Right lobe of liver (tissue), 5 donors: ENCODE measurements around the gene SIGLEC10. TPM values are rescaled to one million over a fixed set of nuclear protein-coding genes. Genes with fewer than 3 reads are reported as not detected.

Experiments
- small RNA-seq, 2 experiments: library from RNA; depleted of rRNA; stranded (forward); fragments of <200 nt; gene quantifications; one replicate each; pipeline ENCODE3, GENCODE V24; 2016
- total RNA-seq, 6 experiments: library from RNA; depleted of rRNA in 2 of 6; stranded (reverse); fragments of >200 nt in 2 of 6; fragmentation: NEBNext Ultra II Directional in 3 of 6; extraction: Animal tissue kit (Norgen Biotek cat#: 25700) in 3 of 6; gene quantifications; one replicate each; pipeline versions ENCODE4 v1.1.0 to v1.2.4, GENCODE V29; 2016 to 2023
- donor health status: DM: no; HTN: no; CAD: no.
- donor health status: DM: no; HTN: no; CAD: no.
- donor health status: DM: no; HTN: yes; CAD: no.
- donor health status: DM: no; HTN: yes; CAD: no.

The SIGLEC10 gene
- total RNA-seq, 6 experiments from 2014 or later = 2.0 to 12.4 (median 5.6) TPM

Small RNA genes within 50 kb of the gene (small RNA-seq; reads per million reads assigned to genes)
- 0 reads per million in 2 experiments for gene AC020914.5

Other genes with a start within 250 kb of the SIGLEC10 start
- 1 to 10 TPM; 1.7 to 5.8 (median 3.8) TPM for gene CD33, start 192.6 kb downstream of the SIGLEC10 start, total RNA-seq
- gene SIGLECL1, start 166.6 kb downstream of the SIGLEC10 start, total RNA-seq = not detected
- gene IGLON5, start 106.0 kb downstream of the SIGLEC10 start, total RNA-seq = under 1 TPM; 0.27 to 0.80 (median 0.49) TPM
- gene VSIG10L, start 75.5 kb downstream of the SIGLEC10 start, total RNA-seq = 1 to 10 TPM; 1.3 to 4.5 (median 2.8) TPM
- gene ETFB, start 51.3 kb downstream of the SIGLEC10 start, total RNA-seq = 100 to 1,000 TPM; 210 to 439 (median 345) TPM
- 1 to 10 TPM in 1 of 6 experiments, under 1 TPM in 1, not detected in 4; 1.00 to 1.2 TPM for gene CLDND2, start 48.6 kb downstream of the SIGLEC10 start, total RNA-seq
- 1 to 10 TPM; 1.7 to 7.7 (median 4.1) TPM for gene NKG7, start 45.0 kb downstream of the SIGLEC10 start, total RNA-seq
- gene LIM2, start 29.7 kb downstream of the SIGLEC10 start, total RNA-seq = not detected
- not detected for gene C19orf84, start 27.1 kb downstream of the SIGLEC10 start, total RNA-seq
- 1 to 10 TPM in 1 of 6 experiments, under 1 TPM in 5; 0.31 to 1.4 (median 0.71) TPM for gene SIGLEC8, start 40.8 kb upstream of the SIGLEC10 start, total RNA-seq
- gene CEACAM18, start 60.9 kb upstream of the SIGLEC10 start, total RNA-seq = not detected
- under 1 TPM in 5 of 6 experiments, not detected in 1; 0.12 to 0.63 (median 0.33) TPM for gene SIGLEC12, start 84.2 kb upstream of the SIGLEC10 start, total RNA-seq
- not detected for gene SIGLEC6, start 114.0 kb upstream of the SIGLEC10 start, total RNA-seq
- gene ZNF175, start 153.6 kb upstream of the SIGLEC10 start, total RNA-seq = 1 to 10 TPM; 1.2 to 5.2 (median 4.4) TPM
- 1 to 10 TPM in 1 of 6 experiments, under 1 TPM in 2, not detected in 3; 0.89 to 1.1 (median 0.92) TPM for gene SIGLEC5, start 212.8 kb upstream of the SIGLEC10 start, total RNA-seq
- gene SIGLEC14, start 229.2 kb upstream of the SIGLEC10 start, total RNA-seq = 1 to 10 TPM in 4 of 6 experiments, not detected in 2; 2.9 to 6.1 (median 3.4) TPM